Activated T-cell treated with anti-CD3 and anti-CD28 coated beads, Interleukin-2, amount 50 U/mL, for 24 hours (primary cell): Measurements from ENCODE around the gene CYTH1.
A peak's percentile ranks its signal among the peaks of the same experiment; 100 is the strongest.

Experiments
- DNase-seq: peaks from one replicate; pipeline ENCODE4 v3.0.0-alpha.2; 2020
- H3K27ac Mint-ChIP-seq: 2 replicates; pipeline ENCODE4 v1.8.0; 2020; ENCODE audit warnings: mild to moderate bottlenecking, mixed read lengths
- H3K27me3 Mint-ChIP-seq: 2 replicates; pipeline ENCODE4 v1.8.0; 2020; ENCODE audit warnings: mixed read lengths
- H3K36me3 Mint-ChIP-seq: 2 replicates; pipeline ENCODE4 v1.8.0; 2020; ENCODE audit warnings: low read depth, mixed read lengths
- H3K4me1 Mint-ChIP-seq: 2 replicates; pipeline ENCODE4 v1.8.0; 2020; ENCODE audit warnings: low read depth, mixed read lengths
- H3K4me3 Mint-ChIP-seq: 2 replicates; pipeline ENCODE4 v1.8.0; 2020; ENCODE audit warnings: mild to moderate bottlenecking, moderate library complexity, mixed read lengths
- H3K9me3 Mint-ChIP-seq: 2 replicates; pipeline ENCODE4 v1.8.0; 2020; ENCODE audit warnings: mixed read lengths

CYTH1 gene

DNA sequence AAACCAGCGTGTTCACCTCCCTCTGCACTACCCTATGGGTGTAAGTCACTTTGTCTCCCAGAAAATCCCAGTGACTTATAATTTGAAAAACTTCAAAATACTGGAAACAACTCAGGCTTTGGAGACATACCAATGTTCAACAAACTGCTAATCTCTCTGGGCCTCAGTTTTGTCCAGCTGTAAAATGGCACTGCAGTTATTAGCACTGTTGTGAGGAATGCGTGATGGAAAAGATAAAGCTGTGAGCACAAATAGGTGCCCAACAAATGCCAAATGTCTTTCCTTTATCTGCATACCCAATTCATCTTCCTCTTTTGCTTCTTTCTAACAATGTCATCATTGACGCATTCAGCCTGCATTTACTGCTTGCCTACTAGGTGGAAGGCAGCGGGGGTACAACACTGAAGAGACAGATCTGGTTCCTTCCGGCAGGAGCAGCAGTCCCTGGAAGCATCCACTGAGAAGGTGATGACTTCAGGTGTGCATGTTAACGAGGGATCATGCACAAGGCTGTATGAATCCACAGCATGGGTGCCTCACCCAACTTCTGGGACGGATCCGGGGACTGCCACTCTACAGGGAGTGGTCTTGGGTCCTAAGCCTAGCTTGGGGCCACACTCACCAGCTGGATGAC is 63.4 kb downstream of the CYTH1 start:
- Mint-ChIP-seq H3K4me1 (peaks cover 92% of the 10 kb centered on the region), H3K4me3 (no peak overlapping the region), H3K27ac (peak overlapping the region; percentile 94), H3K9me3 (no peaks in the 10 kb centered on the region), H3K27me3 (no peaks in the 10 kb centered on the region), H3K36me3 (peaks cover 10% of the 10 kb centered on the region)
- DNase-seq, result no peak

DNA sequence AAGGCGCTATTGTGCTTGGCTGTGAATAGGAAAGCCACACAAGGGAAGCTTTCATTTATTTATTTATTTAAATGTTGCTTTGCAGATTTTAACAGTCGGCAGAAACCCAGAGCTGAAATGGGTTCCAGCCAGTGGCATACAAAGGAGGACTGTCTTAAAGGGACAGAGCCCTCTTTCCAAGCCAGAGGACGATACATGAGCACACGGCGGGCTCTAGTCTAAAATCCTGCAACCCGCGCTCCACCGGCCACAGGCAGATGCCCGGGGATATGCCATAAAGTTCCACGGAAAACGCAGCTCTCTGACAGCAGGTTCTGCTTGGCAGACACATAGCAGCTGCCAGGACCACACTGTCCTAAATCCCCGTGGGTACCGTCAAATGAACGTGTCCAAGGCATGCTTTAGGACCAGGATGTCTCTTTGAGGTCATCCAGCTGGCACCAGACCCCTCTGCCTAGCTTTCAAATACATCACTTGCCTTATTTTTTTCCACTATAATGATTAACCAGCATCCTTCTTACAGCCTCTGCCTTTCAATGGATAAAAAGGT is 64.6 kb downstream of the CYTH1 start:
- Mint-ChIP-seq H3K4me1 (peaks cover 92% of the 10 kb centered on the region), H3K27me3 (no peaks in the 10 kb centered on the region), H3K4me3 (peak overlapping the region; percentile 63), H3K27ac (peak overlapping the region; percentile 94), H3K9me3 (no peaks in the 10 kb centered on the region), H3K36me3 (peaks cover 10% of the 10 kb centered on the region)
- DNase-seq, result no peak

DNA sequence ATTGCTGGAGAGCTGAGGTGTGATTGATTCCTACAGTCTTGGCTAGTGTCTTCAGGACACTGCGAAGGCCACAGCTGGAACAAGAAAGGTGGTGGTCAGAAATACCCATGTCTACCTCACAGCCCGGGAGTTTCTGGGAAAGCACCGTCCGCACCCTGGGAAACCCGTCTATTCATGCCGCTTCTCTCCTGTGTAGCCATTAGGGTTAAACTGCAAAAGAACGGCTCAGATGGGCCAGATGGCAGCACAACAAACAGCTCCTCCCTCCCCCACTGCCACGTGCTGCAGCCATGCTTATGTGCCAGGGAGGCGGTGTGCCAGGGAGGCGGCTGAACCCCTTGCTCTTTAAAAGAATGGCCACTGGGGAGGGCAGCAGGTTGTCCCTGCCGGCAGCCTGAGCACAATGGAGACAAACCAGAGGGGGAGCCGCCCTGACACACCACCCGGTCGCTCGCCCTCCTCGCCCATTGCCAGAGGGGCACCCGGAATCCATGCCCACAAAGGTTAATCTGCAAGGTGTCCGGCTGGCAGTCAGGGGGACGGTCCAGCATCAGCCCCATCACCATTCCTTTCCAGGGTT is 65.2 kb downstream of the CYTH1 start:
- peaks cover 10% of the 10 kb centered on the region for H3K36me3 Mint-ChIP-seq
- no peaks in the 10 kb centered on the region for H3K27me3 Mint-ChIP-seq
- H3K9me3 Mint-ChIP-seq, result no peaks in the 10 kb centered on the region

DNA sequence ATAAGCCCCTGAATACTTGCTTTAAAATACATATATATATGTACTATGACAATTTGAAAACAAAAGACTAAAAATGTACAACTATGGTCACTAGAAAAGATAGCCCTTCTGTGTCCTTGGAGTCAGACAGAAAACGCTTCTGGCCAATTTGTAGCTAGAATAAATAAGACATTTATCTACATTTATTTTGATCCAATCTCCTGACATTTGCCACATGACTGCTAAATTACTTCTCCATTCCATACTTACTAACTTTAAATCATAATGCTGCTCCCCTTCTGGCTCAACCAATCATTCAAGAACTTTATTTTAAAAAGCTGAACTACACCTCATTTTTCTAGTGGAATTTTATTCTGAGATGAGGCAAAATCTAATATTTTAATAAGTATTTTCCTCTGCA is 65.8 kb downstream of the CYTH1 start:
- peak overlapping the region; percentile 94 for H3K27ac Mint-ChIP-seq
- H3K4me3 Mint-ChIP-seq, result peak overlapping the region; percentile 63
- no peaks in the 10 kb centered on the region for H3K9me3 Mint-ChIP-seq
- no peak for DNase-seq
- H3K27me3 Mint-ChIP-seq, result no peaks in the 10 kb centered on the region
- peaks cover 89% of the 10 kb centered on the region for H3K4me1 Mint-ChIP-seq
- peaks cover 13% of the 10 kb centered on the region for H3K36me3 Mint-ChIP-seq

More for the DNA sequence above, 65.2 kb downstream of the CYTH1 start:
- H3K27ac Mint-ChIP-seq, result peak overlapping the region; percentile 94
- peaks cover 89% of the 10 kb centered on the region for H3K4me1 Mint-ChIP-seq
- peak; percentile 62 for DNase-seq
- H3K4me3 Mint-ChIP-seq, result peak overlapping the region; percentile 63

DNA sequence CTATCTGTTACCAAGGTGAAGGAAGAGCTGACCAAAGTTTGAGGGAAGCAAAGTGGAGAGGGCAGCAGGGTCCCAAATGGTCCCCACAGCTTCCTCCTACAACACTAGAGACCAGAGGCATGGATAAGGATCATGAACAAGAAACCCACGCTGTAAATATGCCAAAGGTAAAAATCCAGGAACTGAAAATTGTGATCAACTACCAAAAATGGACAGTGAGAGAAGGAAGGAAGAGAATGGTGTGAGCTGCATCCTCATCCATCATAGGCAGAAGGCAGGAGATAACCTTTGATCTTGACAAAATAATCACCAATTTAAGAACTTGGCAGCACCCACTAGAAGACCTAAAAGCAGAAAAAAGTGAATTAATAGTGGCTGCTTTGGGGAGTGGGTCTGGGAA is 66.2 kb downstream of the CYTH1 start:
- H3K36me3 Mint-ChIP-seq, result peaks cover 13% of the 10 kb centered on the region
- peaks cover 87% of the 10 kb centered on the region for H3K4me1 Mint-ChIP-seq
- peak overlapping the region; percentile 94 for H3K27ac Mint-ChIP-seq
- no peaks in the 10 kb centered on the region for H3K9me3 Mint-ChIP-seq
- no peaks in the 10 kb centered on the region for H3K27me3 Mint-ChIP-seq
- DNase-seq, result no peak
- H3K4me3 Mint-ChIP-seq, result peak overlapping the region; percentile 57

DNA sequence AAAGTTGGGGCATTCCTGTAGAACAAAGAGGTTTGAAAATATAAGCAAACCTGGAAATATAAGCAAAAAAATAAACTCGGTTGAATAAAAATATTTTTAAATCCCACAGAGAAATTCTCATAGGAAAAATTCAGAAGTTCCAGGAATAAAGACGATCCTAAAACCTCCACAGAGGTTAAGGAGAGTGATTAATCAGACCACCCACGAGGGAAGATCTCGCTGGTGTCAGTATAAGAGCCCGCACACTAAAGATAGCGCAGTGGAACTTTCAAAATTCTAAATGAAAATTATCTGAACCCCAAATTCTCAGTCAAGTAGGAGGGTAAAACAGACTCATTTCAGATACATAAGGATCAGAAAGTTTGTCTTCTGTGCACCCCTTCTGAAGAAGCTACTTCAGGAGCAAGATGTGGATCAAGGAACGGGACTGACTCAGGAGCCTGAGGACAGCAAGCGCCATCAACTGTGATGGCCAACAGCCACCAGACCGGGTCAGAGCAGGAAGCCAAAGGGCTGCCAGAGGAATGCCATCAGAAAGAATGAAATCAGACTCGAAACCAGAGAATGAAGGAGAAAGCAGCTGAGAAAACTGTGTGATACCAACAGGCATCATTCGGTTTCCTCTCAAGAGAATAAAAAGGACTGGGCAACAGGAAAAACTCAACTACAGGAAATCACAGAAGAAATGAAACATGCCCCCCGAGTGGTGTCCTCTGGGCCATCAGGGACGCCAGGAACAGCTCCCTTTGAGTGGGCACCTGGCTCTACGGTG is 66.9 kb downstream of the CYTH1 start:
- Mint-ChIP-seq H3K27ac (peak overlapping the region; percentile 94), H3K9me3 (no peaks in the 10 kb centered on the region), H3K36me3 (peaks cover 16% of the 10 kb centered on the region), H3K4me3 (peak overlapping the region; percentile 57), H3K27me3 (no peaks in the 10 kb centered on the region), H3K4me1 (peaks cover 89% of the 10 kb centered on the region)
- DNase-seq, result no peak

DNA sequence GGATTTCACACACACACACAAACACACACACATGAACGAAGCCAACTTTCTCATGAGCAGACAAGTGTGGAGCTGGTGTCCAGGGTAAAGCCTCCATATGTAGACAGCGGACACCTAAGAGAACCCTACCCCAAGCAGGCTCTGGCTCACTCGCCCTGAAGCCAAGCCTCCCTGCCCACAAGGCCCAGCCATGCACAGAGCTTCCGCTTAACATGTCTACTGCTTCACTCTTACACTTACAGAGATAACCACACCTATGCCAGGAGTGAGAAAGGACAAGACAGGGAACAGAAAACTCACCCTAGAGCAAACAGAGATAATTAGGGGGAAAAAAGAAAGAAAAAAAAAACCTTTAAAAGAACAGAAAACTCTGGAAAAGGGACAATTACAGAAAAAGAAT is 67.5 kb downstream of the CYTH1 start:
- no peaks in the 10 kb centered on the region for H3K9me3 Mint-ChIP-seq
- H3K27ac Mint-ChIP-seq, result peak overlapping the region; percentile 94
- H3K4me1 Mint-ChIP-seq, result peaks cover 89% of the 10 kb centered on the region
- no peak for DNase-seq
- no peaks in the 10 kb centered on the region for H3K27me3 Mint-ChIP-seq
- peaks cover 18% of the 10 kb centered on the region for H3K36me3 Mint-ChIP-seq
- H3K4me3 Mint-ChIP-seq, result peak overlapping the region; percentile 57

DNA sequence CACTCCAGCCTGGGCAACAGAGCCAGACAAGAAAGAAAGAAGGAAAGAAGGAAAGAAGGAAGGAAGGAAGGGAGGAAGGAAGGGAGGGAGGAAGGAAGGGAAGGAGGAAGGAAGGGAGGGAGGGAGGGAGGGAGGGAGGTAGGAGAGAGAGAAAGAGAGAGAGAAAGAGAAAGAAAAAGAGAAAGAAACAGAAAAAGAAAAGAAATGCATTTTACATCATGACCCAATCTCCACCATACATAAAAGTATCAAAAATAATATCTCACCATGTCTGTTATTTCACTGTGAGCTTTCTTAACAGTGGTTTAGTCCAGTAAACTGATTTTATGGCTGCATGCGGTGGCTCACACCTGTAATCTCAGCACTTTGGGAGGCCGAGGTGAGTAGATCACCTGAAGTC is 70.0 kb downstream of the CYTH1 start:
- Mint-ChIP-seq H3K4me1 (peaks cover 85% of the 10 kb centered on the region), H3K9me3 (no peaks in the 10 kb centered on the region), H3K4me3 (no peak overlapping the region), H3K36me3 (peaks cover 42% of the 10 kb centered on the region), H3K27ac (peak overlapping the region; percentile 88), H3K27me3 (no peaks in the 10 kb centered on the region)
- no peak for DNase-seq

DNA sequence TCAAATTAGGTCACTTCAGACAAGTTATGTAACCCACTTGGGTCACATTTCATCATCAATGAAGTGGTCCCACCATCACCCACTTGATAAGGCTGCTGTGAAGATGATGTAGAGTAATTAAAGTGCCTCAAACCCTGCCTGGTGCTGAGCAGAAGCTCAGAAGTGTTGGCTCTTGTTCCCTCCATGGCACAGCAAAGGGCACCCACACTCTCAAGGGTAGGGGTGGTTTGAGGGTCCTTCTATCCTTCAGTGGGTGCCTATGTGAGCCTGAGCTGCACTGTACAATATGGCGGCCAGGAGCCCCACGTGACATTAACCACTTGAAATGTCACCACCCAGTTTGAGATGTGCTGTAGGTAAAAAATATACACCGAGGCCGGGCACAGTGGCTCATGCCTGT is 71.5 kb downstream of the CYTH1 start:
- Mint-ChIP-seq H3K4me3 (no peak overlapping the region), H3K36me3 (peaks cover 54% of the 10 kb centered on the region)

DNA sequence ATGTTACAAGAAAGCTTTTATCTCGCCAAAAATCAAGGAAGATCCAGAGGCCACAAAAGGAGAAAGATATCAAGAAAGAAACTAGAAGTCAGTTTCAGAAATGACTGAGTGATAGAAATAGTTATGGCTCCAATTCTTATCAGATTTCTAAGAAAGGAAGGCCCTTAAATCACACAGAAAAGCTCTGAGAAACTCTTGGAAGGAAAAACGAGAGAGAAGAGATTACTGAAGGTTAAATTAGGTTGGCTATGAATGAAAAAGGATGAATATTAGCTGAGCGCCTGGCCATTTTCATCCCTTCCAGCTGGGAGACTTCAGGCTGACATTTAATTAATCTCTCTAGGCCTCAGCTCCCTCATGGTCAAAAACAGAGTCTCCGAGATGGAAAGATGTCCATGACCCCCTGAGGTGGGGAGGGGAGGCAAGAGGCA is 72.3 kb downstream of the CYTH1 start:
- Mint-ChIP-seq H3K4me3 (peak overlapping the region; percentile 35), H3K36me3 (peaks cover 57% of the 10 kb centered on the region), H3K9me3 (no peaks in the 10 kb centered on the region), H3K4me1 (peaks cover 79% of the 10 kb centered on the region), H3K27ac (peak overlapping the region; percentile 90), H3K27me3 (no peaks in the 10 kb centered on the region)
- no peak for DNase-seq

More for the DNA sequence above, 71.5 kb downstream of the CYTH1 start:
- Mint-ChIP-seq H3K27ac (peak overlapping the region; percentile 90), H3K27me3 (no peaks in the 10 kb centered on the region), H3K9me3 (no peaks in the 10 kb centered on the region), H3K4me1 (peaks cover 80% of the 10 kb centered on the region)
- no peak for DNase-seq

DNA sequence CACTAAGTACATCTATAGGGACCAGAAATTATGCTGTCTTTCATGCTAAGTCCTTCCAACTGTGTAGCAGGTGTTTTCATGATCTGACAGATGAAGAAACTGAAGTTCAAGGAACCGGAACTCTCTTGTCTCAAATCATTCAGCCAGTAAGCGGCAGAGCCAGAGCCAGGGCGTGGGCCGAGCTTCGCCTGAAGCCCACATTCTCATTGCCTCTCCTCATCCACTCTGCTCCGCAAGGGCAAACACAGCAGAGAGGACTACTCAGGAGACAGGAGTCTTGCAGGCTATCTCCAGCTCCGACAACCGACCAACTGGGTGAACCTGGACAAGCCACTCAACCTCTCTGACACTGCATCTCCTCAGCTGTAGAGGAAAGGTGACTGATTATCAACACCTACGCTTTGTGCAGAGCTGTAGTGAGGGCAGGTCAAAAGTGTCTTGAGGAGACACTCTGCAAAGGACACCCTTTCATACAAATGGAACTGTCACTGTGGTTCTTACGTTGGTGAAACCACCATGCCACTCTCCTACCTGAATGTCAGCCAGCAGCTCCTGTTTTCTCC is 72.9 kb downstream of the CYTH1 start:
- Mint-ChIP-seq H3K36me3 (peaks cover 59% of the 10 kb centered on the region), H3K9me3 (no peaks in the 10 kb centered on the region), H3K4me1 (peaks cover 78% of the 10 kb centered on the region), H3K27me3 (no peaks in the 10 kb centered on the region), H3K4me3 (peak overlapping the region; percentile 35), H3K27ac (peak overlapping the region; percentile 90)
- DNase-seq, result no peak

DNA sequence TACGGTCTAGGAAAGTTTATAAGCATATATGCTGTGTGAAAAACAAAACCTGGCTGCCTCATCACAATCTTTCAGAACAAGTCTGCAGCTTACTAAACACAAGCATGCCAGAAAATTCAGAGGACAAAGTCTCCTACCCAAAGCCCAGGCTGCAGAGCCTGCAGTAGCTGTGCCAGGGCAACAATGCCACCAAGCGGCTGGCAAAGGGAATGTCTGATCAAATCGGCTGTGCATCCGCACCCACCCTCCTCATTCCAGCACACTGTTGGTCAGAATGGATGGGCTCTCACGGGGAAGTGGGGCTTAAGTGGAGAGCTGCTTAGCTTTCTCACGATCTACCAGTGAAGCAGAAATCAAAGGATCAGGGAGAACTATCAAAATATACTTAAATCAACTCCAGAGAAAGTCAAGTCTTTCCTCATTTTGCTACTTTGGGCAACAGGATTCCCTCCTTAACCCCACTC is 73.5 kb downstream of the CYTH1 start:
- H3K9me3 Mint-ChIP-seq, result no peaks in the 10 kb centered on the region
- H3K27ac Mint-ChIP-seq, result peak overlapping the region; percentile 90
- DNase-seq, result peak; percentile 72
- H3K4me3 Mint-ChIP-seq, result peak overlapping the region; percentile 35
- H3K27me3 Mint-ChIP-seq, result no peaks in the 10 kb centered on the region
- H3K4me1 Mint-ChIP-seq, result peaks cover 76% of the 10 kb centered on the region
- peaks cover 66% of the 10 kb centered on the region for H3K36me3 Mint-ChIP-seq

DNA sequence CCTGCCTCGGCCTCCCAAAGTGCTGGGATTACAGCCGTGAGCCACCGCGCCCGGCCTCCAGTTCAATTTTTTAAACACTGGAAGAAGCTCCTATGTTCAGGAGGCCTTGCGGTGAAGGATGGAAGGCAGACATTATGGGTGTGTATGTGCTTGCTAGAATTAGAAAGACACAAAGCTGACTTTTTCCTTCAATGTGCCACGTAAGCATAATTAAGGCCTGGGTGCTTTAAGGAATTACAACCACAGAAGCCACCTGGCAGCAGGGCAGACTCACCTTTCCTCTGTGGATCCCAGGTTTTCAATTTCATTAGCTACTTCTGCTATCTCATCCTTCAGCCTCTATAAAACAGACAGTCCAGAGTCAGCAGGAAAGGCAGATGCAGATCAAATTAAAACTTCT is 74.2 kb downstream of the CYTH1 start:
- Mint-ChIP-seq H3K27me3 (no peaks in the 10 kb centered on the region), H3K36me3 (peaks cover 69% of the 10 kb centered on the region), H3K9me3 (no peaks in the 10 kb centered on the region), H3K4me1 (peaks cover 70% of the 10 kb centered on the region), H3K4me3 (no peak overlapping the region), H3K27ac (peak overlapping the region; percentile 90)
- no peak for DNase-seq

DNA sequence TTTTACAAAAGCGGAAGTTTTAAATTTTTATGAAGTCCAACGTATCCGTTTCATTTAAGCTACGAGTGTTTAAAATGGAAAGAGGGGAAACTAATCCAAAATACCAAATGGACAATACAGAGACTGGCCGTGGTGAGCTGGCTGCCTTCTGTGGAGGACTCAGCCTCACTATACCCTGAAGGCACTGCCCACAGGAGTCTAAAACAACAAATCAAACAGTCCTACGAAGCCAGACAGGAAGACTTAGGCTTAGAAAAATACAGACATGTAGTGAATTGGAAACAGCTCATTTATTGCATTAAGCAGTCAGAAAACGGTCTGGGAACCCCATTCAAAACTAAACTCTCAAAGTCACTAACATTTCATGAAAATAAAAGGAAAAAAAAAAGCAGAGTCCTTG is 75.1 kb downstream of the CYTH1 start:
- Mint-ChIP-seq H3K4me3 (no peak overlapping the region), H3K9me3 (no peaks in the 10 kb centered on the region), H3K36me3 (peaks cover 77% of the 10 kb centered on the region), H3K27me3 (no peaks in the 10 kb centered on the region), H3K4me1 (peaks cover 64% of the 10 kb centered on the region), H3K27ac (peak overlapping the region; percentile 80)
- DNase-seq, result no peak
